ENCODE measurements around the gene SLC6A1.

- TF ChIP-seq CTCF (IDR thresholded peaks at IDR 0.05), result no peak
- no peak for TF ChIP-seq POLR2A (IDR thresholded peaks at IDR 0.05)
Observed at GRCh38 chr3:11086856-11087255, 94.3 kb downstream of the SLC6A1 start.
